Fibroblast of villous mesenchyme (primary cell): Measurements from ENCODE around the gene SYNJ2. TPM values are rescaled to one million over a fixed set of nuclear protein-coding genes. Genes with fewer than 3 reads are reported as not detected.

Experiments used
- DNase-seq: peaks from one replicate; pipeline ENCODE4 v3.0.0-alpha.2; 2010; ENCODE audit warnings: low read depth
- H3K4me3 ChIP-seq: 2 replicates; pipeline ENCODE4 v1.5.1; 2011; ENCODE audit warnings: low read depth, mild to moderate bottlenecking, low read length
- total RNA-seq: library from RNA; depleted of rRNA; stranded (reverse); fragments of >200 nt; gene quantifications from 2 replicates; pipeline ENCODE4 v1.2.3, GENCODE V29; 2012
- TF ChIP-seq, protein P1 (sequence below): IDR thresholded peaks from 2 replicates; pipeline ENCODE4 v1.5.1; 2012; ENCODE audit warnings: low read depth, mild to moderate bottlenecking, low read length; ENCODE audit not compliant: insufficient read depth

SYNJ2 gene
- total RNA-seq, 1 donor: 53.1 TPM

GRCh38 chr6:158086504-158087223 lies 105.0 kb downstream of the SYNJ2 start:
- H3K4me3 ChIP-seq: no peak overlapping the region
- TF ChIP-seq, protein P1, sequence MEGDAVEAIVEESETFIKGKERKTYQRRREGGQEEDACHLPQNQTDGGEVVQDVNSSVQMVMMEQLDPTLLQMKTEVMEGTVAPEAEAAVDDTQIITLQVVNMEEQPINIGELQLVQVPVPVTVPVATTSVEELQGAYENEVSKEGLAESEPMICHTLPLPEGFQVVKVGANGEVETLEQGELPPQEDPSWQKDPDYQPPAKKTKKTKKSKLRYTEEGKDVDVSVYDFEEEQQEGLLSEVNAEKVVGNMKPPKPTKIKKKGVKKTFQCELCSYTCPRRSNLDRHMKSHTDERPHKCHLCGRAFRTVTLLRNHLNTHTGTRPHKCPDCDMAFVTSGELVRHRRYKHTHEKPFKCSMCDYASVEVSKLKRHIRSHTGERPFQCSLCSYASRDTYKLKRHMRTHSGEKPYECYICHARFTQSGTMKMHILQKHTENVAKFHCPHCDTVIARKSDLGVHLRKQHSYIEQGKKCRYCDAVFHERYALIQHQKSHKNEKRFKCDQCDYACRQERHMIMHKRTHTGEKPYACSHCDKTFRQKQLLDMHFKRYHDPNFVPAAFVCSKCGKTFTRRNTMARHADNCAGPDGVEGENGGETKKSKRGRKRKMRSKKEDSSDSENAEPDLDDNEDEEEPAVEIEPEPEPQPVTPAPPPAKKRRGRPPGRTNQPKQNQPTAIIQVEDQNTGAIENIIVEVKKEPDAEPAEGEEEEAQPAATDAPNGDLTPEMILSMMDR: no peak
- peak; percentile 40 for DNase-seq

DNA sequence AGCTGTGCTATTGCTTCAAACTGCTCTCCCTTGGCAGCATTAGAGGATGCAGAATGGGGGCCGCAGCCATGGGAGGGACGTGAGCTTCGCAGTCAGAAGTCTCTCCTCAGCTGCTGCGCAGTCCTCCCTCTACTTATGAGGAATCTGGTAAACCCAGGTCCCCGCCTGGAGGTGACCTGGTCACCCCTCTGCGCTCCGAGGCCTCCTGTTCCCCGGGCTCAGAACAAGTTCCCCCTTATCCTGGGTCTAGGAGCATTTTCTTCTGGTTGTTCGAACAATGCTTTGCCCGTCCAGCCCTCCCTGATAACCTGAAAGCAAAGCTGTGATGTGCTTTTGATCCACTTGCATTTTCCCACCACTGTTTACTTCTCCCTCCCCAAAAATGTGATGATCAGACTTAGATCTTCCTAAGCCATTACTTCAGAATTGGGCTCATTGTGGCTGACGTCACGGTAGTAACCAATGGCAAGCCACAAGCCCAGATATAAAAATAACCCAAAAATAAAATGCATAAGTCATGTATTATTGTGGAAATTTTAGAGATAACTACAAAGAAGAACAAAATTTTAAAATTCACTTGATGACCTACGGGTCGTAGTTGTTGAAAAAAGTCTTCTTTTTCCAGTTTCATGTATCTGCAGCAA lies 105.7 kb downstream of the SYNJ2 start:
- DNase-seq: no peak
- TF ChIP-seq, protein P1: no peak
- H3K4me3 ChIP-seq: no peak overlapping the region

DNA sequence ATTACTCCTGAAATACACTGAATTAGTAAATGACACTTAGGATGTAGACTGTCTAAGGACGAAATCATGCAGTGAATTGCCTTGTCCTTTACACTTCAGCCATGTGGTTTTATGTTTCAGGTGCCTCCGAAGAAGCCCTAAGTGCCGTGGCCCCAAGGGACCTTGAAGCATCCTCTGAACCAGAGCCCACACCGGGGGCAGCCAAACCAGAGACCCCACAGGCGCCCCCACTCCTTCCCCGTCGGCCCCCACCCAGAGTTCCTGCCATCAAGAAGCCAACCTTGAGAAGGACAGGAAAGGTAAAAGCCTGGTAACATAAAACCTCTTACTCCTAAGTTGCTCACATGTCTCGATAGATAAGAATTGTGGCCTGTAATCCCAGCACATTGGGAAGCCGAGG lies 111.1 kb downstream of the SYNJ2 start:
- no peak for DNase-seq
- no peak overlapping the region for H3K4me3 ChIP-seq
- TF ChIP-seq, protein P1: no peak

GRCh38 chr6:158095031-158095430 lies 113.4 kb downstream of the SYNJ2 start:
- no peak for DNase-seq
- H3K4me3 ChIP-seq: no peak overlapping the region
- TF ChIP-seq, protein P1: no peak

DNA sequence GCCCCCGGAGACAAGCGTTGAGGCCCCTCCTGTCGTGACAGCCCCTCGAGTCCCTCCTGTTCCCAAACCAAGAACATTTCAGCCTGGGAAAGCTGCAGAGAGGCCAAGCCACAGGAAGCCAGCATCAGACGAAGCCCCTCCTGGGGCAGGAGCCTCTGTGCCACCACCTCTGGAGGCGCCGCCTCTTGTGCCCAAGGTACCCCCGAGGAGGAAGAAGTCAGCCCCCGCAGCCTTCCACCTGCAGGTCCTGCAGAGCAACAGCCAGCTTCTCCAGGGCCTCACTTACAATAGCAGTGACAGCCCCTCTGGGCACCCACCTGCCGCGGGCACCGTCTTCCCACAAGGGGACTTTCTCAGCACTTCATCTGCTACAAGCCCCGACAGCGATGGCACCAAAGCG lies 114.0 kb downstream of the SYNJ2 start:
- no peak overlapping the region for H3K4me3 ChIP-seq
- TF ChIP-seq, protein P1: no peak
- DNase-seq: no peak

DNA sequence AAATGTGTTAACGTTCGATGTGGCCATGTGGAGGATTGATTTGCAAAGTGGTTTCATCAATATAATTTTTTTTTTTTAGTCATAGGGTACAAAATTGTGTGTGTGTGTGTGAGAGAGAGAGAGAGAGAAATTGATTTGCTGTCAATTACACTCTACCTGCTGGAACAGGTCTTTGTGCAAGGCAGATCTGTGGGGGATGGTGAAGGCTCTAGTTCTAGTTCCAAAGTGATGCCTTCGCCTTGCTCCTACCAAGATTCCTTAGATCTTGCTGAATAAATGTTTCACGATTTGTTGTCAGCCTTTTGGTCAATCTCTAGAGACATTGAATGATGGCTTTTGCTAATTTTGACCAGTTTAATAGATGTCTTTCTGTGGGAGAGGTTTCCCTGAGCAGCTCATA lies 121.6 kb downstream of the SYNJ2 start:
- TF ChIP-seq, protein P1: no peak
- no peak overlapping the region for H3K4me3 ChIP-seq
- no peak for DNase-seq
